ENCODE measurements around the gene AGAP4. TPM values are rescaled to one million over a fixed set of nuclear protein-coding genes. Genes with fewer than 3 reads are reported as not detected.
"Not testable (repeated sequence)": the region's sequence is repeated elsewhere in the genome, so short reads cannot be mapped to it uniquely, and the experiment has no call there.

The AGAP4 gene
- polyA plus RNA-seq, 1 donor: 21.7 TPM

DNA sequence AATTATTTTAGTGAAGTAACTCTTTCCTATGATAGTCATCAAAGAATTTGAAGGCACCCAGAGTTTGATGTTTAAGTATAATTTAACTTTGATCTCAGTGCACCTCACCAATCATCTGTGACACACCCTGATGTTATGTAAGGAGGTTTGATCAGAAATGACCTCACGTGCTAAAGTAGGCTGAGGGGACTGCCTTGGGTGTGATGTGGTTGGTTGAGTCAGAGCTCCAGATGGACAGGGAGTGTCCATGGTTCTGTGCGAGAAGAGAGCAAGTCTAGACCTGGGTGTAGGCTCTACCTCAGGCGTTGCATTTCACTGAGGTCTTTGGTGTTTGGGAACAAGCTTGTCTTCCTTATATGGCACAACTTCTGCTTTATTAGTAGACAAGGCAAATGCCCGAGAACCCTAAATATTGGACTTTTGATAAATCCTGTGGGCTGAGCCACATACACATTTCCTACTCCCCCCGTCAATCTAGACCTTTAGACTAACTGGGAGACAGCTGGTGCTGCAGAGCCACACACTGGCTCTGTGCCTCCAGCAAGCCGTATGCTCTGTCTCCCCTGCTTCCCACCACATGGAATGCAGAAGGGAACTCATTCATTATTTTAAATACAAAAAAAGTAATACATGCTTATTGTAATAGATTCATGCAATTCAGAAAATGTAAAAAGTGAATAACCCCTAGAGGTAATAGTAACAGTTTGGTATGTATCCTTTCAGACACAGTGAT is 56.4 kb downstream of the AGAP4 start:
- DNase-seq: not testable (repeated sequence)

DNA sequence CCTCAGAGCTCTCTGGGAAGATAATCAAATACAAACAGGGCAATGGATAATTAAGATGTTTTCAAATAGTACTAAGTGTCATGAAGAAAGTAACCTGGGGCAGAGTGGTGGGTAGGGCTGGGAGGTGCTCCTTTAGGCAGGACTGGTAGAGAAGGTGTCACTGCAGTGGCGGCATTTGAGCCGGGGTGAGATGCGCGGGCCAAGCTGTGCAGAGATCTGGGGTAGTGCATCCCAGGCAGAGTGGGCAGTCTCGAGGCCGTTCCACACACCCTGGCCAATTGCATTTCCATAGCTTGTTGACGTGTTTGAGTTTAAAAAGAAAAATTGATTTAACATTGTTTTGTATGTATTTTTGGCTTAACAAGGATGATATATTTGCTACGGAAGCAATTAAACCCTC is 57.3 kb downstream of the AGAP4 start:
- not testable (repeated sequence) for DNase-seq

DNA sequence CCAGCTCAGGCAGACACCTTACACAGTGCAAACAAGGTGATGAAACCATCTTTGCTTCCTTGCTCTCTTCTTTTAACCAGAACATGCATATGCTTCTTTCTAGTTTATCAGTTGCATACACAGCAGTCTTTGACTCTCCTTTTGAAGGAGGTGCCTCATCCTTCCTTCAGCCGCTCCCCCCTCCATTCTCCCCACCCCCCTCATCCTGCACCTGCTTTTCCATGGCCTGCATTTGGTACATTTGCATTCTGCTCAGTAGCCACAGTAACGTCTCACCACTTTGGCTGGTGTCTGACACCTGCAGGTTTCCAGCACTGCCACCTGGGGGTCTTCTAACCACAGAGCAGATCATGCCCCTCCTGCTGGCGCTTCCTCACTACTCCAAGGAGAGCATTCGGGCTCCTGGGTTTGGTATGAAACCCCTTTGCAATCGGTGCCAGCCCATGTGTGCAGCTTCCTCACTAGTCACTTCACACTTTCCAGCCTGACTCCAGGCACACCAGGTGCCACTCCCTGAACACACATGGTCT is 60.0 kb downstream of the AGAP4 start:
- DNase-seq: not testable (repeated sequence)

- not testable (repeated sequence) for DNase-seq
These were observed 61.1 kb downstream of the AGAP4 start for GRCh38 chr10:45786217-45786616.

Other genes with a start within 250 kb of the AGAP4 start
- gene ZFAND4, start 174.7 kb downstream of the AGAP4 start, polyA plus RNA-seq (ENCODE audit: insufficient read length): 10.0 TPM
- gene WASHC2C, start 120.2 kb downstream of the AGAP4 start, polyA plus RNA-seq (ENCODE audit: insufficient read length): 29.7 TPM
- gene TIMM23, start 125.0 kb upstream of the AGAP4 start, polyA plus RNA-seq (ENCODE audit: insufficient read length): 49.5 TPM
- 104 TPM for gene NCOA4, start 183.1 kb upstream of the AGAP4 start, polyA plus RNA-seq (ENCODE audit: insufficient read length)
- gene MSMB, start 198.8 kb upstream of the AGAP4 start, polyA plus RNA-seq (ENCODE audit: insufficient read length): not detected